Stimulated activated CD4-positive, alpha-beta T cell treated with anti-CD3 and anti-CD28 coated beads, Interleukin-2, amount 100 ng/mL, for 4 hours (primary cell): ENCODE results near the gene SCAPER.

Experiments used
- DNase-seq: peaks from one replicate; pipeline ENCODE4 v3.0.0-alpha.2; 2020; ENCODE audit warnings: low read depth

The SCAPER gene

DNA sequence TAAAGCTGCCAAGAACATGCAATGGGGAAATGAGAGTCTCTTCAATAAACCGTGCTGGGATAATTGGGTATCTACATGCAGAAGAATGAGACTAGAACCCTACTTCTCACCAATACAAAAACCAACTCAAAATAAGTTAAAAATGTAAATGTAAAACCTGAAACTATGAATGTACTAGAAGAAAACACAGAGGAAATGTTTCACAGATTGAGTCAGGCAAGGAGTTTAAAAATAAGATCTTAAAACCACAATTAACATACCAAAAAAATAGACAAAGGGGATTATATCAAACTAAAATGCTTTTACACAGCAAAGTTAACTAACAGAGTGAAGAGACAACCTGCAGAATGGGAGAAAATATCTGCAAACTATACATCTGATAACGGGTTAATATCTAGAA lies 478.2 kb downstream of the SCAPER start:
- no peak for DNase-seq

DNA sequence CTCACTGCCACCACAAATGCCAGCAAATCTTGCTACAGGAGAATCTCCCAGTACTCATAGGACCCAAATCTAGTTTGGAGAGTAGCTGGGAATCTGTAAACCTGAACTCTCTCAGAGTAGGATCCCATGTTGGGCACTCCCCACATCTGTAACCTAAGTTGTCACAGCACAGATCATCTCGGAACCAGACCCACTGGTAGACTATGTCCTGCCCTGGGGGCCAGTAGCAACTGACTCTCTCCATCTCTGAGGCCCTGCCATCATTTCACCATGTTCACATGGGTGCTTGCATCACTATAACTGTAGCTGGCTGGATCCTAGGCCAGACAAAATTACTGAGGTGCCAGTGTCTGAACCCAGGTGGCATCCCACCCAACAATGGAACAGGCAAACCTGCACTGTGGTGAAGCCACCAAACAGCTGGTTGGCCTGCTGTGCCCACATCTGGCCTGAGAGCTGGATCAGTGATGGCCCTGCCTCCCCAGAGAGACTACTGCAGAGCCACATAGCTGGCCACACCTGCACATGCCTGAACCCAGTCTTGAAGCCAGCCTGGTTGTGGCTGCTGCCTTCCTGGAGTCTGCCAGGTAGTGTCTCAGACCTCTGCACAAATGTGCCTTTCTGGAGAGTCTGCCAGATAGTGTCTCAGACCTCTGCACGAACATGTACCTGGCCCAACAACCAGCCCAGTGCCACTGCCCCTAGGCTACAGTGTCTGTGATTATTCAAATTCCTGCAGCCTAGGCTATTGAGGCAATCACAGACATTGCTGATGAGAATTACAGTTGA lies 486.6 kb downstream of the SCAPER start:
- DNase-seq, result no peak

DNA sequence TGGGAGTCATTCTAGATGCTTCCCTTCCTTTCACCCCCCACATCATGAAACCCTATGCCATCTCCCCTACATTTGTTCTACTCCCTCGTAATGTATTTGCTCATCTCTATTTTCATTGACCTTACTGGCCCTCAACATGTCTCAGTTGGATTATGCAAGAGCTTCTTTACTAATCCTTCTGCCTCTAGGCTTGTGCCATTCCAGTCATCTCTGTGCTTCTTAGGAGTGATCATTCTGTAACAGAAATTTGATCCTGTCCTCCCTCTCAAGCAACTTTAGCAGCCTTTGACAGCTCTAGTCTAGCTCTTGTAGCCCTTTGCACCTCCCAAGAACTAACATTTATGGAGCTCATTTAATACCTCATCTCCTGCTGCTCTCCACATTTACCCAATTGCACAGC lies 503.9 kb downstream of the SCAPER start:
- DNase-seq, result no peak

DNA sequence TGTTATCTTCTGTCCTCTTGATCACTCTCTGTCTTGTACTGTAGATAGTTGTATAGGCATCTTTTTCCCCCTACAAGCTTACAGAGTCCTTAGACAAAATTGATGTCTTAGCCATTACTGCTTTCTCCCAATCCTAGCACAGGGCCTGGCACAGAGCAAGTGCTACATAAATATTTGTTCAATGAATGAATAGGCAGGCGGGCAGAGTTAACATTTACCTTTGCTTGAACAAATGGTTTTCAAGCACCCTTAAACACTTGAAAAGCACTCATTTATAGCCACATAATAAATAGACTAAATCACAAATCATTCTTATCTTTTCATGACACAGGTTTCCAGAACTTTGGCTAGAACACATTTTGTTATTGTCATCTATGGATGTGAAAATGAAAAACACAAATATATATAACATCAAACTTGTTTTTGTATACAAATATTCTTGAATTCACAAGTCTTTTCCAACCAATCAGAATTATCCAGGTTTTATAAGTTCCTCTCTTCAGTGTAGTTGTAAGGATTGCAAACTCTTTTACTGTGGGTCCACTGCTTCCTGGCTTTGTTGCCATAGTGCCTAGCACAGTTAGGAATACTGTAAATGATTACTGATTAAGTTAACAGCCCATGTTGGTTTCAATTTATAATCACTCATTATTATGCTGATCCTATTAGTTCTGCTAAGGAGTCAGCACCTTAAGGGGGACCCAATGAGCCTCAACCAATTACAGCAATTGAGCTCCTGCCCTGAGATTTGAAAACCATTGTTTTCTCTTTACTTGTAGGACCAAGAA lies 506.6 kb downstream of the SCAPER start:
- DNase-seq, result no peak

DNA sequence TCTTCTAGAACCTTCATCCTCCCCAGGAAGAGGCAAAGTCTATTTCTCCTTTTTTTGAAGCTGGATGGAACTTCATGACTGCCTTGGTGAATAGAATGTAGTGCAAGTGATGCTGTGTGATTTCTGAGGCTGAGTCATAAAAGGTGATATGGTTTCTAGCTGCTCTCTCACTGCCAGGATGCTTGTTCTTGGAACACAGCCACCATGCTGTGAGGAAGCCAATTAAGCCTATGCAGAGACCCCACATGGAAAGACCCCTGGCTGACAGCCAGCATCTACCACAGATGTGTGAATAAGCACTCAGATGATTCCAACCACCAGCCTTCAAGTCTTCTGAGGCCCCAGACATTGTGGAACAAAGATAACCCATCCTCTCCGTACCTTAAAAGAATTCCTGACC lies 511.5 kb downstream of the SCAPER start:
- DNase-seq, result no peak

DNA sequence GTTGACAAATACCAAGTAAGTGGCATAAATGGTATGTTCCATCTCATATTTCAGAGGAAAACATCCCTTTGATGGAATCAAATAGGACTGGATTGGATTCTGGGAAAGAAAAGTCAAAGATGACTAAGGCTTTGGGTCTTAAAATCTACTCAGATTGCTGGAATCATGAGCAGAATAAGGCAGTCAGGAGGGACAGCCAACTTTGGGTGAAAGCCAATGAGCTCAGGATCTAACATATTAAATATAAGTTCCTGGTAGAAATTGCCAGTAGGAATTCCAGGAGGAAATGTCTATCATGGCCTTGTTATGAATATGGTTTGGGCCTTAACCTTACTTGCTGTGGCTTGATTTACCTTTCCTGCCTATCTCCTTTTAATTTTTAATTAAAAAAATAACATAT lies 513.3 kb downstream of the SCAPER start:
- DNase-seq, result no peak

DNA sequence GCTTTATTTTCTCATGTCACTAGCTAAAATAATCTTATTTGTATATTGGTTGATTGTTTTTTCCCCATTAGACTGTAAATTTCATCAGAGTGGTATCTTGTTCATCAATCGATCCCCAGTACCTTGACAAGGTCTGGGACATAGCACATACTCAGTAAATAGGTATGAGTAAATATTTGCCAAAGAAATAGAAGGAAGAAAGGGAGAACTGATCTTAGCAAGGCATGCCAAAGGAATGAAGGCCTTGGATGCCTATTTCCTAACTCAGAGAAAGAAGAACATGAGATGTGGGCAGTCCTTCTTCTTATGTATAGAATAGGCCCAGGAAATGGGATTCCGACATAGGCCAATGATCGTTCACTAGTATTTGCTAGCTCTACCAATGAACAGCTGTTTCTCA lies 513.8 kb downstream of the SCAPER start:
- no peak for DNase-seq

DNA sequence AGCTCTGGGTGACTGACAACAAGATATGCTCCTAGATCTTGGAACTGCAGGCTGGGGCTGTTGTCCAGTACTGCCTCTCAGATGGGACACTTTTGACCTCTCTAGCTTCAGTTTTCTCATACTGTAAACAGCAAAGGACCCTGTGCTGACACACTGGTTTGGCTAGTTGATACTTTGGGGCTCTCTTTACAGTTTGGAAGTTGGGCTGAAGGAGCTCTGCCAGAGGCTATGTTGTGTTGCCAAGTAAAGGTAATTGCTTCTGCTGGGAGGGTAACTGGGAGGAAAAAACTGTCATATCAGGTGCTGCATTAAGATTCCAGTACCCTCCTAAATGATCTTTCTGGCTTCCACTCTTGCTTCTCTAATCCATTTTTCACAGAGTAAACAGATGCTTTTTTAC lies 514.6 kb downstream of the SCAPER start:
- DNase-seq, result no peak

DNA sequence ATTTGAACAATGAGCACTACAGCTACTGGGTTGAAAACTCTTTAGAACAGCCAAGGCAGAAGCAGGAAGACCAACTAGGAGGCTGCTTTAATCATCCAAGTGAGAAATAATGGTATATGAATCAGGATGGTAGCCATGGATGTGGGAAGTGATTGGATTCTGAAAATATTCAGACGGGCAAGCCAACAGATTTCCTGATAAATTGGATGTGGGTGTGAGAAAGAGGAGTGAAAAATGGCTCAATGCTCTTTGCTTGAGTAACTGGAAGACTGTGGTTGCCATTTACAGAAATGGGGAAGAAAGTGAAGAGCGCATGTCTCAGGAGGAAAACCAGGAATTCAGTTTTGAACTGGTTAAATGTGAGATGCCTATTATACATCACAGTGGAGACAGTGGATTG lies 518.2 kb downstream of the SCAPER start:
- DNase-seq, result no peak

DNA sequence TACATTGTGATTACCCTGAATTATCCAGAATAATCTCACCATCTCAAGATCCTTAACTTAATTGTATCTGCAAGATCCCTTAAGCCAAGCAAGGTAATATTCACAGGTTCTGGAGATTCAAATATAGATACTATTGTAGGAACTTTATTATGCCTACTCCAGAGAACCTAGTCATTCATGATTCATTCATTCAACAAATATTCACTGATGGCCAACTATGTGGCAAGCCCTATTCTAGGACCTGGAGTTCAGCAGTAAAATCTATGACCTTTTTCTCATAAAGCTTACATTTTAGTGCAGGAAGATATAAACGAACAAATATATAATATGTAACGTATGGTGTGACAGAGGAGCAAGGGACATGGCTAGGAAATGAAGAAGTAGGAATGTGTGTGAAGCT lies 519.0 kb downstream of the SCAPER start:
- no peak for DNase-seq

DNA sequence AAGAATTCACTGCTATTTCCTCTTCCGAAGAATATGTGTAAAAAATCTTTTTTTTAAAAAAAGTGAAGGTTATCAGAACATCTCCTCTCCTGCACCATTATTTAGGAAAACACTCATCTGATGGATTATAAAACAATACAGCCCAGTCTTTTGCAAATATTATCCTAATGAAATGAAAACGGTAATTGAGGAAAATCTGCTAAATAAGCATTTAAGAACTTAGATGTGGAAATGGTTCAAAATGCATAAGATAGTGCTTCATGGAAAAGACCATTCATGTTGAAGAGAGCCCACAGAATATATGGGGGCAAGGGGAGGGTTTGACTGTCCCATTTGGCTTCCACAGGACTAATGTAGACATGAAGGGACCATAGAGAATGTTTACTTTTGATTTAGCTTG lies 520.7 kb downstream of the SCAPER start:
- DNase-seq, result no peak

DNA sequence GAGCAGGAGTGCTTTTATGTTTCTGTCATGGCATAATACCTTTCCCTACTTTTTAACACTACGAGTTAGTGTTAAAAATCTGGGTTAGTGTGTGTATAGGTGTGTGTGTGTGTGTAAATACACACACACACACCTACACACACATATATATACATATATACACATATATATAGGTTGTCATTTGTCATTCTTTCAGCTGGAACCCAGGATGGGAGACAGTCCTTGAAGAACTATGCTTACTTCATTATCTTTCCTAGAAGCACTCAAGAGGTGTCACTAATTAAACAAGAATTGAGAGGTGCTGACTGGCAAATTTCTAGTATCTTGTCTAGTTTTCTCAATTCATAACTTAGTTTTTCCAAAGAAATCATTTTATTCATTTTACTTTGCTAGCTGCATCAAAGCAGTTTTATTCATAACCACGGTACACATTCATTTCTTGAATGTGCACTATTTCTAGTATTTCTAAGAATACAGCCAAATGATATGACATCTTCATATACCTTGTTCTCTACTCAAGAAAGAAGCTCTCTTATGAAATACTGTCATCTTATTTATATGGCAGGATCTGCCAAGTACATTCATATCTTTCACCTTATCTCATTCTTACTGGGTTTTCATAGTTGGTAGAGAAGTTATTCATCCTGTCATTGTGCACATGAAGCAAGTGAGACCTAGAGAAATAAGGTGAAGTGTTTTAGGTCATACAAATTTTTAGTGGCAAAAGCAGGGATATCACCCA lies 522.0 kb downstream of the SCAPER start:
- DNase-seq, result no peak

DNA sequence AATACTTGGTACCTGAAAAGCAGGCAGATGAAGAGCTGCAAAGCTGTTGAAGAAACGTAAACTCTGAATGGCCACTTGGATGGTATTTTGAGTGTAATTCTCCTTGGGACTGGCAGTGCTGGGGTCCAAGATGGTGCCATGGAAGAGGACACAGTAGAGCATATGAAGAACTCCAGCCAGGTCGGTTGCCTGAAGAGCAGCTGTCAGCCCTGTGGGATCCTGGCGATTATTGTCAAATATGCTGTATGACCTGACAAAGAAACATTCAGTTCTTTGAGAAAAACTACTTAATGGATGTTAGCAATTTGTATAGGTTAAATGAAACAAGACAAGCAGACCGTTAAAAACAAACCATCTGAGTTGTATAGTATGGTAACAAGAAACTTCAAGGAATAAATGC lies 523.8 kb downstream of the SCAPER start:
- no peak for DNase-seq

DNA sequence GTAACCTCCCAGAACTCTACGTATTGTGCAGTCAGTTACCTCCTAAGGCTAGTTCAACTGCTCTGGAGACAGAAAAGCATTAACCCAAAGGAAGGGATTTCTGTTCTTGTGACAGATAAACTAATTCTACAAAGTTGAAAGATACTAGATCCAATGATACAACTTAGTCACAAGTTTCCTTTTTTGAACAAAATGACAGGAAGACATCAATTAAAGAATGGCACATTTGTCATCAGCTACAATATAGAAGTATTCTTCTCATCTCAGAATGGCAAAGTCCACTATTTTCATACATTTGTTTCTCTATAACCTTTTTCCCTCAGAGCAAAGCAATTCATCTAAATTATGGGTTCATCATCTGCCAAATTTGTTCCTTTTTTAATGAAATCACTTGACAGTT lies 524.9 kb downstream of the SCAPER start:
- no peak for DNase-seq

DNA sequence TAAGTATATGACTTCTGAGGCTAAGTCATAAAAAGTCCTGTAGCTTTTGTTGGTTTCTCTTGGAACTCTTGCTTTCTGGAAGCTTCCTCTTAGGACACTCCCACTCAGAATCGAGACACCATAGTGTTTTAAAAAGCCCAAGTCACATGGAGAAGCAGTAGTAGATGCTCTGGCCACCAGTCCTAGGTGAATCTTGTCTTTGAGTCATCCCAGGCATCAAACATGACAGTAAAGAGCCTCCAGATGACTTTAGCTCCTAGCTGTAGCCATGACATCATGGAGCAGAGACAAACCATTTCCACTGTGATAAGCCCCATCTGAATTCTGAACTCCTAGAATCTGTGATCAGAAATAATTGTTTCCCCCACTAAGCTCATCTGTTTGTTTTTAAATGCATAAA lies 526.4 kb downstream of the SCAPER start:
- DNase-seq, result no peak

DNA sequence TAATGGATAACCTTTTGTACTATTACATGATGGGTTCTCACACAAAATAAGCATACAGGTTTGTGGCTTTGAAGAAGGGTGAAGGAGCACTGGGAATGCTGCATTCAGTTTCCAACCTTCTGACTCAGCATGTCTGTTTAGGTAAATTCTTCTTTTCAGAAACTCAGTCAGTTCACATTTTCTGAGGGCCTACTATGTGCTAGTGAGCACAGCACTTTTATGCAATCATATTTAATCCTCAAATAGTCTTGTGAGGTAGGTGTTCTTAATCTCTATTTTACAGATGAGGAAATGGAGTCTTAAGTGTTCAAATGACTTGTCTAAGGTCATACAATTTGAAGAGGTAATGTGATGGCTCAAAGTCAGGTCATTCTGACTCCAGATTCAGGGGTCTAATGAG lies 527.4 kb downstream of the SCAPER start:
- no peak for DNase-seq

DNA sequence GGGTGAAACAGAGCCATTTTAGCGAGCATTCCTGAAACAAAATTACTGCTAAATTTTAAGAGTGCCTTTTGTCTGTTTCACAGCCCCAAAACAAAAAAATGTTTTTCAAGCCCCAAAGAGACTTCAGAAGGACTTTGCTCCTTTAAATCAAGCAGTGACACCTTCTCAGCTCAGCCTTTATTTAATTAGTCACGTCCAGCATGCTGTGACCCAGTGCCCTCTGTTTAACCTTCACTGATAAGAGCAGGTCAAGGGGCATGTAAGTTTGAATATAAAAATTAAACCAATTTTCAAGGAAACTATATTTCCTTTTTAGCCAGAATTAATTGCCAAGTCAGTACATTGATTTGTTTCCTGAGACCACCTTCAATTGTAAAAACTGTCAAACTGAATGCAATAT lies 527.9 kb downstream of the SCAPER start:
- no peak for DNase-seq

DNA sequence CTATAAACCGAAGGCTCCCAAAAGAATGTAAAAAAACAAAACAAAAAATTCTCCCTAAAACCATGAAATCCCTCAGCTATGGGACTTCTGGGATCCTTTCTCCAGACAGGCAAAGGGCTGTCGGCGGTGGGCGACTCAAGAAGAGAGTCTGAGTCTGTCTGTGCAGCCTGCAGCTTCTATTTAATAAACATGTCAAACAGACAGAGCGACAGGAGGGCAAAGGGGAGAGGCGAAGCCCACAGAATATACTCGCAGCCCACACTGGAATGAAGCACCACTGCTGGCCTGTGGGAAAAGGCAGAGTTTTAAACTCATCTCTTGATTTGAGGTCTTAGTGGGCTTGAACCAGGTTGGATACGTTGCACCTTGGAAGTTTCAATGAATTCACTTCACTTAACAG lies 528.3 kb downstream of the SCAPER start:
- no peak for DNase-seq

DNA sequence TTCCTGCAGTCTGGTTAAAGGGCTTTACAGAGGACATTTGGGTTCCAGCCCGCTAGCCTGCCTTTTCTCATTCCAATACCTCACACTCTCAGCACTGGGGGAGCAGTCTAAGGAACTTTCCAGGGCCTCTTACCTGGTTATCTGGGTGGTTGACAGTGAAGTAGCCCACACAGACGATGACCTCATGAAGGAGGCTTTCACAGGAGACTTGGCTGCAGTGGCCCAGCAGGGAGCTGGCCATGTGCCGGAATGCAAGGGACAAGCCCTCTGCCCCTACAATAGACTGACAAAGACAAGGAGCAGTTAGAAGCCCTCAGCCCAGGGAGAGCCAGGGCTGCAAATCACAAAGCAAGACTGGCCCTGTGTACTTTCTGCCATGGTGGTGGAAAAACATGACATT lies 529.1 kb downstream of the SCAPER start:
- no peak for DNase-seq

DNA sequence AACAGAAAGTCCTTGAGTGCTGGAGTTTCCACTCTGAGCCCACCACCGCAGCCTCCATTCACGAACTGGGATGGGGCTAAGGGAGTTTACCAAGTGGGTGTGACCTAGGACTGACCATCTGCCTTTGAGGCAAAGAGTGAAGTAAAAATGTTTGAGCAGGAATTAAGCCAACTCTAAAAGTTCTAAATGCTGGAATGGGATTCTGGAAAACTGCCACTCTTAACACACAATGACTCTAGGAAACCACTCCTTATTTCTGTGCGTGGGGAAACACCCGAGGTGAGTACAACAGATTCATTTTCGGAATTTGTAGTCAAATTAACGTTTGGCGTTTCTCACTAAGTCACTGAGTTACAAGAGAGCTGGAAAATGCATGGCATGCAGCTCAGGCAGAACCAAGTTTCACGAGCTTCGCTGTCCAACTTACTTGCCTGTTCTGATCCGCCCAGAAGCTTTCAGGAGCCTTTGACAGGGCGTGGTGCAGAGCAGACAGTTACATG lies 537.0 kb downstream of the SCAPER start:
- DNase-seq, result no peak

DNA sequence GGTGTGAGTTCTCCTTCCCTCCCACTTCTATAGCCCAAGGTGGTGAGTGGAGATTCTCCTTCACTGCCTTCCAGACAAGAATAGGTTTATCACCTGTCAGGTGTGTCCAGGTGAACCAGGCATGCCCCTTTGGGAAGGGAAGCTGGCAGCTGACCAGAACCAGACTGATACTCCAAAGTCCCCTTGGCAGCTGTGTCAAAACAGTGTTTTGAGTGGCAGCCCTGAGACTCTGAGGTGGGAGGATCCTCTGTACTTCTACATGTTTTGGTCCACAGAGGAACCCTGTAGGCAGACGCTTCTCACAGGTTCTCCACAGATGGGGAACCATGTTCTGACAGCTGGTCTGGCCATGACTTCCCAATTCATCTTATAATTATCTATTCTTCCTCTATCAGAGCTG lies 538.4 kb downstream of the SCAPER start:
- no peak for DNase-seq

DNA sequence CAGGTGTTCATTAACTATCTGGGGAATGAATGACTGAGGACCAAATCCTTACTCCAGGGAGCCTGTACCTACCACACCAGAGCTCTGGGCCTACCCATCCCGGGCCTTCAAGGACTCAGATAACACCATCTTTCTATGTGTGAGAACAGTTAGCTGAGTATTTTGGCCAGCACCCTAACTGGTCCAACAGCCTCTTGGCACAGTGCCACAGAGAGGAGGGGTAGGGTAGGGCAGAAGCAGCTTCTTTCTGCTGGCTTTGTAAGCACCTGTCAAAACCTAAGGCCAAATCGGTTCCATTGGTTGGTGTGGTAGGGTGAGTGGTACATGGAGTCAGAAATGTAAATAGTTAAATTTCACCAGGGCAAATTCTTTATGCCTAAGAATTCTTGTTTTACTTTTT lies 541.9 kb downstream of the SCAPER start:
- DNase-seq, result no peak

DNA sequence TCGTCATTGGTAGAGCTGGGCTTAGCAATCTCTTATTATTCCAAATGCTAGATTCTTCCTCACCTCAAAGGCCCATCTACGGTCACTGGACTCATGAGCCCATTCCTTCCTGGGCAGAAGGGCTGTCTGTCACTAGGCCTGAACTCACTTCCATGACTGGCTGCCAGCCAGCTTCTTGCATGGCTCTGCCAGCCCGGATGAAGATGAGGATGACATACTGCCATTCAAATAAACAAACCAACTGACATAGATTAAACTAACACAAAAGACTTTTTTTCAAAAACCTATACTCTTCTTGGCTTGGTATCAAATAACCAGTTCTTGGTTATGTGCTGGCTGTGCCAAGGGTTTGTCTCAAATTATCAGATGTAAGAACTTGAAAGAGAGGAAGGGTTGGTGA lies 544.7 kb downstream of the SCAPER start:
- no peak for DNase-seq
